ENCODE results near the gene LRCH4. TPM values are rescaled to one million over a fixed set of nuclear protein-coding genes. Genes with fewer than 3 reads are reported as not detected.

LRCH4 gene
- total and polyA plus RNA-seq, 9 of the 15 experiments (the other 6 are each of a cell fraction or from before 2014, with no cell fraction given), result 0.06 to 63.3 (median 15.0) TPM

- no peaks in the 10 kb centered on the region for H3K9me3 ChIP-seq (replicated peaks; ENCODE audit: control insufficient read depth, insufficient read depth, low read depth, low read length)
- POLR2A ChIA-PET, result interaction anchor here (0.6 to 1.2 kb wide), 3 partner anchors 9 to 165 kb away, joined by 3 to 5 read pairs (median 3); partner anchors contain the start of gene FBXO24
Observed at GRCh38 chr7:100595188-100595587, 9.3 kb upstream of the LRCH4 start.

More at GRCh38 chr7:100595188-100595587, 9.3 kb upstream of the LRCH4 start:
- ATAC-seq (no peak), FAIRE-seq (no peak), DNase-seq (ENCODE audit: extremely low read depth in 1 of 4, low spot score in 3 of 4) (no peak)
- H3K9me1 ChIP-seq (ENCODE audit: control insufficient read depth, insufficient read depth, low read length), result no peaks in the 10 kb centered on the region
- no peaks in the 10 kb centered on the region for H3K27me3 ChIP-seq (ENCODE audit: control insufficient read depth in 2 of 2, insufficient read depth in 2 of 2, low read length in 2 of 2)
- no TSS peak for BruUV-seq (replicated peaks)
- H3K9ac ChIP-seq (ENCODE audit: insufficient read depth in 1 of 2, low read depth in 2 of 2, low read length in 2 of 2), result no peak overlapping the region; a peak in 1 of 4 replicates
- CTCF ChIA-PET (ENCODE audit: low intra/inter-chr PET ratio), result no interaction called here
- no peaks in the 10 kb centered on the region for H3K79me2 ChIP-seq (ENCODE audit: control insufficient read depth, insufficient read depth, low read length)
- H3K27ac ChIP-seq (ENCODE audit: extremely low read depth, low read depth, low read length), result no peak overlapping the region
- in situ Hi-C loops (cut with MboI) (no loop called here), intact Hi-C loops (cut with micrococcal nuclease) (no loop called here)
- peaks cover 0 to 7% of the 10 kb centered on the region in 2 experiments; a peak in 3 of 5 replicates for H3K4me1 ChIP-seq (replicated peaks in 1 of 2; ENCODE audit: control insufficient read depth in 2 of 2, insufficient read depth in 2 of 2, low read length in 2 of 2)
- H2AFZ ChIP-seq (ENCODE audit: low read depth, low read length), result no peak overlapping the region
- no peak overlapping the region for H3K4me2 ChIP-seq (ENCODE audit: insufficient read depth, low read length)
- TF ChIP-seq RBM25 (IDR thresholded peaks at IDR 0.05; ENCODE audit: low read depth, low read length, severe bottlenecking), result peak; percentile 10
- no peak for TF ChIP-seq NR2F6 (CRISPR knock-in tag; IDR thresholded peaks at IDR 0.05)
- no peak for TF ChIP-seq FOXA3 (CRISPR knock-in tag; conservative IDR thresholded peaks at IDR 0.05 in 1 of 2, IDR thresholded peaks at IDR 0.05 in 1 of 2)
- TF ChIP-seq ZNF121 (CRISPR knock-in tag; conservative IDR thresholded peaks at IDR 0.05), result peak; percentile 50; the same call in 1 of the 2 replicates
- TF ChIP-seq SAFB (IDR thresholded peaks at IDR 0.05; ENCODE audit: borderline replicate concordance, low read depth, low read length), result no peak
- TF ChIP-seq AFF4 (CRISPR knock-in tag; IDR thresholded peaks at IDR 0.05), result no peak
- no peak for TF ChIP-seq TSC22D4 (tag; IDR thresholded peaks at IDR 0.05)
- no peak for TF ChIP-seq ZNF253 (CRISPR knock-in tag; conservative IDR thresholded peaks at IDR 0.05)
- TF ChIP-seq SRSF7 (optimal IDR thresholded peaks at IDR 0.05; ENCODE audit: low read depth, low read length), result no peak
- no peaks in the 10 kb centered on the region for H3K36me3 ChIP-seq (ENCODE audit: control insufficient read depth, insufficient read depth, low read length)
- H4K20me1 ChIP-seq (replicated peaks; ENCODE audit: control insufficient read depth, insufficient read depth, low read length), result no peaks in the 10 kb centered on the region
- H3K4me3 ChIP-seq, result no peak overlapping the region
- WGBS (ENCODE audit: insufficient coverage, low coverage, missing lambda C conversion rate), result 69% methylated on average over 7 of the region's 7 CpGs

All from K562 (cell line).